H1 (cell line): ENCODE data around the gene CEP97. TPM values are rescaled to one million over a fixed set of nuclear protein-coding genes. Genes with fewer than 3 reads are reported as not detected.

ENCODE experiments used
- CTCF ChIA-PET: fragments of 300-600 bp; sonication (Branson Sonifier 250); formaldehyde crosslinking; loops from one replicate; lab custom pipeline; 2021; ENCODE audit not compliant: partially characterized antibody; lab: Charles Lee
- POLR2A ChIA-PET: fragments of 300-600 bp; sonication (Branson Sonifier 250); formaldehyde crosslinking; loops from one replicate; lab custom pipeline; 2021; ENCODE audit warnings: inconsistent platforms; ENCODE audit not compliant: partially characterized antibody; lab: Charles Lee
- DNase-seq, 2 experiments: peaks; one replicate each; pipeline versions ENCODE4 v3.0.0 to v3.0.0-alpha.2; 2010 to 2022; ENCODE audit warnings: low spot score in 2 of 2, low read depth in 1 of 2, mixed read lengths in 1 of 2
- FAIRE-seq: peaks from 2 replicates; lab custom pipeline; 2011; peaks lifted over from hg19 to GRCh38; lab: Jason Lieb, UNC
- H2AFZ ChIP-seq: 2 replicates; pipeline ENCODE4 v1.8.1; 2012; ENCODE audit warnings: low read length, inconsistent platforms
- H2AK5ac ChIP-seq: 2 replicates; pipeline ENCODE4 v1.6.1; 2013; ENCODE audit warnings: low read depth, low read length
- H2BK120ac ChIP-seq: replicated peaks from 2 replicates; pipeline ENCODE3; 2013; ENCODE audit warnings: low read depth, low read length, inconsistent platforms
- H2BK12ac ChIP-seq: 2 replicates; pipeline ENCODE4 v1.6.1; 2013; ENCODE audit warnings: low read depth, low read length
- H2BK15ac ChIP-seq: 2 replicates; pipeline ENCODE4 v1.6.1; 2013; ENCODE audit warnings: low read length
- H2BK20ac ChIP-seq: 2 replicates; pipeline ENCODE4 v1.6.1; 2013; ENCODE audit warnings: low read length
- H2BK5ac ChIP-seq: 2 replicates; pipeline ENCODE4 v1.6.1; 2013; ENCODE audit warnings: low read depth, low read length
- H3K14ac ChIP-seq: 2 replicates; pipeline ENCODE4 v1.6.1; 2013; ENCODE audit warnings: inconsistent platforms; ENCODE audit not compliant: insufficient read length
- H3K18ac ChIP-seq: 2 replicates; pipeline ENCODE4 v1.6.1; 2013; ENCODE audit warnings: low read length; ENCODE audit errors: extremely low read depth
- H3K23ac ChIP-seq: 2 replicates; pipeline ENCODE4 v1.6.1; 2013; ENCODE audit warnings: inconsistent platforms; ENCODE audit not compliant: insufficient read length
- H3K23me2 ChIP-seq: 2 replicates; pipeline ENCODE4 v1.6.1; 2013; ENCODE audit warnings: low read depth, low read length
- H3K27ac ChIP-seq: 2 replicates; pipeline ENCODE4 v1.6.1; 2011; ENCODE audit warnings: low read depth, low read length, inconsistent platforms
- H3K27me3 ChIP-seq, 4 experiments: replicated peaks in 1 of 4; 1 replicate in 1 of 4; 2 replicates in 3 of 4; pipeline versions ENCODE4 v1.6.1 to v1.8.1; 2011 to 2013; ENCODE audit warnings: low read length in 3 of 4, mild to moderate bottlenecking in 3 of 4, inconsistent platforms in 2 of 4, mixed read lengths in 2 of 4, moderate library complexity in 1 of 4; ENCODE audit not compliant: control insufficient read depth in 3 of 4, insufficient read depth in 3 of 4; ENCODE audit errors: extremely low read depth in 1 of 4
- H3K36me3 ChIP-seq, 4 experiments: 2 replicates each; pipeline versions ENCODE4 v1.6.1 to v1.8.1; 2011 to 2013; ENCODE audit warnings: mild to moderate bottlenecking in 4 of 4, low read length in 3 of 4, moderate library complexity in 2 of 4, control low read depth in 1 of 4, inconsistent platforms in 1 of 4; ENCODE audit not compliant: insufficient read depth in 4 of 4, control insufficient read depth in 2 of 4
- H3K4ac ChIP-seq: replicated peaks from 2 replicates; pipeline ENCODE3; 2013; ENCODE audit warnings: low read length, low read depth, mixed read lengths, inconsistent platforms; ENCODE audit not compliant: insufficient read length
- H3K4me1 ChIP-seq, 4 experiments: replicated peaks in 1 of 4; 1 replicate in 1 of 4; 2 replicates in 3 of 4; pipeline versions ENCODE4 v1.6.1 to v1.8.1; 2011 to 2013; ENCODE audit warnings: low read length in 3 of 4, inconsistent platforms in 2 of 4, mixed read lengths in 1 of 4; ENCODE audit not compliant: insufficient read depth in 4 of 4, control insufficient read depth in 3 of 4
- H3K4me2 ChIP-seq, 2 experiments: 2 replicates each; pipeline versions ENCODE4 v1.6.1 to v1.8.1; 2011 to 2013; ENCODE audit warnings: low read depth in 2 of 2, low read length in 2 of 2, control low read depth in 1 of 2, inconsistent platforms in 1 of 2, mild to moderate bottlenecking in 1 of 2; ENCODE audit not compliant: insufficient read depth in 1 of 2
- H3K4me3 ChIP-seq, 4 experiments: fragments of 200-600, 300-600 bp in 1 of 4; sonication (generic), shearing (Covaris generic), sonication (Bioruptor Twin) in 1 of 4; 2 replicates each; pipeline versions ENCODE4 v1.5.1 to v1.8.1; 2011 to 2016; ENCODE audit warnings: low read length in 4 of 4, low read depth in 3 of 4, control low read depth in 2 of 4, inconsistent platforms in 2 of 4, mild to moderate bottlenecking in 2 of 4, mixed read lengths in 1 of 4, moderate library complexity in 1 of 4; ENCODE audit not compliant: insufficient read depth in 2 of 4; ENCODE audit errors: extremely low read depth in 1 of 4
- H3K56ac ChIP-seq: replicated peaks from 2 replicates; pipeline ENCODE3; 2013; ENCODE audit warnings: low read depth, mild to moderate bottlenecking, mixed read lengths, low read length, inconsistent platforms; ENCODE audit not compliant: insufficient read length
- H3K79me1 ChIP-seq: 2 replicates; pipeline ENCODE4 v1.6.1; 2013; ENCODE audit warnings: low read depth, low read length, control low read depth
- H3K79me2 ChIP-seq, 2 experiments: 2 replicates each; pipeline versions ENCODE4 v1.6.1 to v1.8.1; 2012 to 2013; ENCODE audit warnings: low read length in 2 of 2, mild to moderate bottlenecking in 2 of 2, inconsistent platforms in 1 of 2; ENCODE audit not compliant: insufficient read depth in 2 of 2, control insufficient read depth in 1 of 2
- H3K9ac ChIP-seq, 4 experiments: replicated peaks in 1 of 4; 1 replicate in 1 of 4; 2 replicates in 3 of 4; pipeline versions ENCODE4 v1.6.1 to v1.8.1; 2011 to 2013; ENCODE audit warnings: low read depth in 3 of 4, low read length in 3 of 4, control low read depth in 2 of 4, mild to moderate bottlenecking in 2 of 4, moderate library complexity in 2 of 4, inconsistent platforms in 1 of 4; ENCODE audit errors: extremely low read depth in 1 of 4
- H3K9me3 ChIP-seq, 2 experiments: 2 replicates each; pipeline versions ENCODE4 v1.6.1 to v1.8.1; 2012 to 2013; ENCODE audit warnings: mild to moderate bottlenecking in 2 of 2, moderate library complexity in 2 of 2, control low read depth in 1 of 2, inconsistent platforms in 1 of 2, low read depth in 1 of 2, low read length in 1 of 2, mixed read lengths in 1 of 2; ENCODE audit not compliant: insufficient read depth in 2 of 2
- H4K20me1 ChIP-seq, 2 experiments: replicated peaks in 1 of 2; 2 replicates each; pipeline versions ENCODE3 to v1.8.1; 2011 to 2013; ENCODE audit warnings: inconsistent platforms in 2 of 2, low read length in 2 of 2, mild to moderate bottlenecking in 1 of 2; ENCODE audit not compliant: insufficient read depth in 2 of 2, control insufficient read depth in 1 of 2
- H4K5ac ChIP-seq: 2 replicates; pipeline ENCODE4 v1.6.1; 2013; ENCODE audit warnings: low read length, low read depth, mixed read lengths, inconsistent platforms; ENCODE audit not compliant: insufficient read length
- H4K8ac ChIP-seq: 2 replicates; pipeline ENCODE4 v1.8.0; 2013; ENCODE audit warnings: mild to moderate bottlenecking, moderate library complexity, low read length, inconsistent platforms; ENCODE audit not compliant: insufficient read depth; ENCODE audit errors: extremely low read depth
- H4K91ac ChIP-seq: replicated peaks from 2 replicates; pipeline ENCODE3; 2013; ENCODE audit warnings: low read length, mixed read lengths, inconsistent platforms; ENCODE audit not compliant: insufficient read length
- ASH2L ChIP-seq: fragments of 200-600, 300-600 bp; sonication (generic); IDR thresholded peaks from one replicate; pipeline ENCODE4 v1.7.1; 2017; ENCODE audit warnings: low read length
- BCL11A ChIP-seq, 2 experiments: IDR thresholded peaks; one replicate each; pipeline ENCODE4 v1.6.1; 2011; ENCODE audit warnings: low read depth in 2 of 2, low read length in 2 of 2, mild to moderate bottlenecking in 2 of 2
- CREB1 ChIP-seq: IDR thresholded peaks from 2 replicates; pipeline ENCODE4 v1.6.1; 2012; ENCODE audit warnings: inconsistent platforms
- EZH2 ChIP-seq: fragments of 200-600 bp; sonication (generic); IDR thresholded peaks from 2 replicates; pipeline ENCODE4 v1.7.1; 2012; ENCODE audit warnings: low read depth, mild to moderate bottlenecking, moderate library complexity, low read length, inconsistent platforms; ENCODE audit not compliant: severe bottlenecking
- KDM4A ChIP-seq: IDR thresholded peaks from one replicate; pipeline ENCODE4 v1.7.1; 2012; ENCODE audit warnings: low read depth, mild to moderate bottlenecking, moderate library complexity, low read length, inconsistent platforms; ENCODE audit not compliant: severe bottlenecking
- SIN3A ChIP-seq, 2 experiments: IDR thresholded peaks in 1 of 2; conservative IDR thresholded peaks in 1 of 2; 2 replicates each; pipeline ENCODE4 v1.6.1; 2011 to 2012; ENCODE audit warnings: low read length in 2 of 2, improper control_type of control experiment in 1 of 2, low read depth in 1 of 2, mild to moderate bottlenecking in 1 of 2
- TAF7 ChIP-seq: optimal IDR thresholded peaks from 2 replicates; pipeline ENCODE3; 2011; ENCODE audit warnings: low read depth, mild to moderate bottlenecking, inconsistent platforms, low read length, moderate library complexity, borderline replicate concordance
- TBP ChIP-seq: IDR thresholded peaks from 2 replicates; pipeline ENCODE4 v1.6.1; 2011; ENCODE audit warnings: low read depth, low read length, improper control_type of control experiment
- WGBS, 2 experiments: shearing (Covaris generic) in 1 of 2; methylation state at CpG; one replicate each; pipeline versions ENCODE4 v1.1.6 to v1.1.7; 2013 to 2015; ENCODE audit warnings: low lambda C conversion rate in 2 of 2, mixed read lengths in 2 of 2, inconsistent platforms in 1 of 2, low coverage in 1 of 2, missing lambda C conversion rate in 1 of 2; ENCODE audit not compliant: insufficient replicate concordance in 2 of 2, insufficient coverage in 1 of 2, insufficient read length in 1 of 2; ENCODE audit errors: extremely low coverage in 1 of 2, missing lambda C conversion rate in 1 of 2; 5-methylcytosine and 5-hydroxymethylcytosine counted together
- long read RNA-seq, 2 experiments: library from RNA in 1 of 2; library from capped mRNA in 1 of 2; stranded (forward); transcript quantifications; one replicate each; pipeline ENCODE4 v2.0.0, GENCODE V29; 2021; ENCODE audit warnings: inconsistent platforms in 1 of 2
- polyA minus RNA-seq, 3 experiments: library from RNA; depleted of rRNA, polyadenylated mRNA; stranded (reverse); fragments of >200 nt; gene quantifications; 1 replicate in 2 of 3; 2 replicates in 1 of 3; pipeline ENCODE4 v1.2.3, GENCODE V29; 2011
- polyA plus RNA-seq, 7 experiments: library from polyadenylated mRNA; depleted of rRNA in 3 of 7; stranded (reverse) in 5 of 7; unstranded in 2 of 7; fragments of >200 nt in 5 of 7; fragments of 200-250 nt in 2 of 7; gene quantifications; 1 replicate in 5 of 7; 2 replicates in 1 of 7; 4 replicates in 1 of 7; pipeline versions ENCODE4 v1.2.1 to v1.2.3, GENCODE V29; 2011 to 2013; ENCODE audit warnings: missing spikeins in 2 of 7, mixed read lengths in 2 of 7
- total RNA-seq: library from RNA; stranded (reverse); fragmentation: NEBNext Ultra II Directional; extraction: Animal tissue kit (Norgen Biotek cat#: 25700); gene quantifications from 2 replicates; pipeline ENCODE4 v1.2.1, GENCODE V29; 2021

The CEP97 gene
- total RNA-seq, result 13.2 and 15.1 TPM in 2 replicates
- 1.6 and 1.9 TPM in 2 replicates for polyA plus RNA-seq (2011; rRNA removed)
- 1.6 TPM for polyA plus RNA-seq (2011; cell fraction: cytosol; rRNA removed)
- polyA plus RNA-seq (2011; cell fraction: nucleus; rRNA removed), result 1.4 TPM
- polyA plus RNA-seq (2012, experiment 1 of 2), result 3.2 to 6.4 TPM (median 4.5 TPM) in 4 replicates
- polyA plus RNA-seq (2012, experiment 2 of 2), result 0.25 TPM
- polyA plus RNA-seq (2013, experiment 1 of 2), result 3.8 TPM
- 3.9 TPM for polyA plus RNA-seq (2013, experiment 2 of 2)
- polyA minus RNA-seq (2011; rRNA and poly(A)+ RNA removed), result 9.1 and 12.2 TPM in 2 replicates
- polyA minus RNA-seq (2011; cell fraction: cytosol; rRNA and poly(A)+ RNA removed), result 4.3 TPM
- 8.8 TPM for polyA minus RNA-seq (2011; cell fraction: nucleus; rRNA and poly(A)+ RNA removed)
- long read RNA-seq, experiment 1, partial matches to known transcripts, result 1 of 4 reads
- long read RNA-seq, experiment 1, other reads (novel, unspliced or antisense), result 3 of 4 reads
- long read RNA-seq, experiment 2, partial matches to known transcripts, result 2 of 3 reads
- long read RNA-seq, experiment 2, other reads (novel, unspliced or antisense), result 1 of 3 reads

- POLR2A ChIA-PET, result interaction anchor here (0.6 to 1.9 kb wide), 10 partner anchors 9 to 194 kb away, joined by 3 to 22 read pairs (median 4); partner anchors contain the start of genes NFKBIZ, RPL24 and ZBTB11
- peak; percentile 82 for FAIRE-seq
- H3K27ac ChIP-seq, result peak within 1 kb of the TSS; percentile 25; the same call in 1 of the 2 replicates
- TF ChIP-seq CREB1, result no peak; the same call in 1 of the 2 replicates
- no peak; the same call in 1 of the 2 replicates for TF ChIP-seq TBP
- TF ChIP-seq EZH2, result no peak
- no peak for TF ChIP-seq BCL11A (IDR thresholded peaks at IDR 0.05; ENCODE audit: low read depth in 2 of 2, low read length in 2 of 2)
- TF ChIP-seq TAF7, result peak; percentile 21
- no peak for TF ChIP-seq KDM4A
- peak; percentile 55 to 68; a peak in 1 of 4 replicates for TF ChIP-seq SIN3A (conservative IDR thresholded peaks at IDR 0.05 in 1 of 2, IDR thresholded peaks at IDR 0.05 in 1 of 2; ENCODE audit: low read depth in 1 of 2, low read length in 2 of 2)
- peak; percentile 91 for TF ChIP-seq ASH2L
Measured at GRCh38 chr3:101724329-101725193, at the start of gene CEP97. Gene CEP97, plus strand, starts transcription at chr3:101724614. Its CDS starts 63 bp downstream, at chr3:101724677.

More at GRCh38 chr3:101724329-101725193, at the start of gene CEP97:
- Histone ChIP-seq H3K9me3 (no peaks in the 10 kb centered on the region), H3K56ac (peak within 1 kb of the TSS; percentile 62), H4K5ac (peak within 1 kb of the TSS; percentile 98), H2BK15ac (no peak within 1 kb of the TSS), H3K9ac (peak within 1 kb of the TSS; percentile 66 to 91 (median 78)), H3K4me2 (peak within 1 kb of the TSS; percentile 76 to 100), H3K4me3 (peak within 1 kb of the TSS; percentile 92 to 99 (median 98)), H3K23me2 (0 out of 2 replicates have a peak, but pooled peaks cover 3% of the 10 kb centered on the region), H3K27me3 (no peaks in the 10 kb centered on the region), H3K23ac (no peak within 1 kb of the TSS), H2AFZ (peak within 1 kb of the TSS; percentile 94), H3K4me1 (no peaks in the 10 kb centered on the region), H3K4ac (peak within 1 kb of the TSS; percentile 21), H2BK20ac (no peak within 1 kb of the TSS), H2AK5ac (no peak within 1 kb of the TSS), H3K14ac (no peak within 1 kb of the TSS), H2BK5ac (no peak within 1 kb of the TSS), H4K91ac (peak within 1 kb of the TSS; percentile 31), H3K79me1 (peaks cover 2% of the 10 kb centered on the region; the same call in 1 of the 2 replicates), H3K36me3 (peaks cover 2 to 23% (median 7%) of the 10 kb centered on the region in 4 experiments; a peak in 4 of 8 replicates), H2BK12ac (no peak within 1 kb of the TSS), H4K8ac (peak within 1 kb of the TSS; percentile 84; the same call in 1 of the 2 replicates), H2BK120ac (no peak within 1 kb of the TSS), H3K79me2 (peaks cover 0 to 8% of the 10 kb centered on the region in 2 experiments; a peak in 1 of 4 replicates), H3K18ac (peak within 1 kb of the TSS; percentile 88), H4K20me1 (no peaks in the 10 kb centered on the region)
- DNase-seq, result peak; percentile 70 to 92
- CTCF ChIA-PET, result interaction anchor here (0.9 to 4.0 kb wide), 6 partner anchors 8 to 47 kb away, joined by 3 to 19 read pairs (median 4); no protein-coding TSS in a partner anchor
- whole genome bisulfite sequencing, 2 experiments, result 0% methylated on average over 44 of the region's 49 CpGs; no CpG with 5 or more reads in 1 of the 2 experiments
